Kidney (tissue), 14 donors: Measurements from ENCODE around the gene CAMTA1. TPM values are rescaled to one million over a fixed set of nuclear protein-coding genes. Genes with fewer than 3 reads are reported as not detected.

Source experiments
- DNase-seq, 5 donors: peaks; one replicate each; pipeline ENCODE4 v3.0.0-alpha.2; 2013 to 2020
- FAIRE-seq: peaks from 2 replicates; lab custom pipeline; 2012; peaks lifted over from hg19 to GRCh38; lab: Jason Lieb, UNC
- H3K27ac ChIP-seq, 2 donors: one replicate each; pipeline ENCODE4 v1.7.0; 2013; ENCODE audit warnings: low read depth in 2 of 2, low read length in 2 of 2, inconsistent platforms in 1 of 2
- H3K27me3 ChIP-seq: one replicate; pipeline ENCODE4 v1.7.1; 2013; ENCODE audit warnings: low read length, inconsistent platforms; ENCODE audit not compliant: control insufficient read depth, insufficient read depth
- H3K36me3 ChIP-seq, 3 donors: one replicate each; pipeline versions ENCODE4 v1.7.0 to v1.7.1; 2013; ENCODE audit warnings: low read length in 3 of 3, control low read depth in 1 of 3, inconsistent platforms in 1 of 3; ENCODE audit not compliant: insufficient read depth in 3 of 3, control insufficient read depth in 2 of 3
- H3K4me1 ChIP-seq, 3 donors: one replicate each; pipeline versions ENCODE4 v1.7.0 to v1.7.1; 2013; ENCODE audit warnings: low read length in 3 of 3, inconsistent platforms in 1 of 3, low read depth in 1 of 3; ENCODE audit not compliant: control insufficient read depth in 2 of 3, insufficient read depth in 2 of 3
- H3K4me3 ChIP-seq, 3 donors: one replicate each; pipeline versions ENCODE4 v1.7.0 to v1.8.1; 2013; ENCODE audit warnings: low read length in 3 of 3, control low read depth in 1 of 3, inconsistent platforms in 1 of 3
- H3K9ac ChIP-seq, 3 donors: one replicate each; pipeline versions ENCODE4 v1.7.0 to v1.7.1; 2013; ENCODE audit warnings: low read length in 3 of 3, control low read depth in 1 of 3, inconsistent platforms in 1 of 3
- H3K9me3 ChIP-seq, 3 donors: one replicate each; pipeline versions ENCODE4 v1.7.0 to v1.7.1; 2013; ENCODE audit warnings: low read length in 3 of 3, control low read depth in 1 of 3, inconsistent platforms in 1 of 3; ENCODE audit not compliant: control insufficient read depth in 2 of 3, insufficient read depth in 1 of 3
- intact Hi-C: fragments of 100-400 bp; cut with DNase I; formaldehyde crosslinking; loops from one replicate; pipeline ENCODE4 v1.11.1; 2022
- polyA plus RNA-seq: library from polyadenylated mRNA; stranded (reverse); fragments of 350-450 nt; fragmentation: Illumina TruSeq; extraction: RNeasy Lipid Tissue Mini Kit (QIAGEN cat#74804); gene quantifications from one replicate; pipeline ENCODE4 v1.2.3, GENCODE V29; 2014; ENCODE audit warnings: low read depth, low replicate concordance; ENCODE audit not compliant: insufficient read depth
- total RNA-seq: library from RNA; stranded (reverse); fragmentation: NEBNext Ultra II Directional; extraction: Animal tissue kit (Norgen Biotek cat#: 25700); gene quantifications from one replicate; pipeline ENCODE4 v1.2.1, GENCODE V29; 2021
- TF ChIP-seq, protein P1 (sequence below): IDR thresholded peaks from 3 replicates; pipeline ENCODE4 v1.5.1; 2012; ENCODE audit warnings: mild to moderate bottlenecking, moderate library complexity, borderline replicate concordance; ENCODE audit not compliant: insufficient read depth; ENCODE audit errors: extremely low read depth
- donor health status: control.
- donor health status: control.
- donor health status: control.
- donor health status: control.
- donor health status: control.
- donor health status: DM: yes; HTN: yes; CAD: no.
- donor health status: Normal renal cell carcinoma (clear cell type).

The CAMTA1 gene
- total and polyA plus RNA-seq, 2 donors from 2014 or later: 79.0 to 170 TPM

DNA sequence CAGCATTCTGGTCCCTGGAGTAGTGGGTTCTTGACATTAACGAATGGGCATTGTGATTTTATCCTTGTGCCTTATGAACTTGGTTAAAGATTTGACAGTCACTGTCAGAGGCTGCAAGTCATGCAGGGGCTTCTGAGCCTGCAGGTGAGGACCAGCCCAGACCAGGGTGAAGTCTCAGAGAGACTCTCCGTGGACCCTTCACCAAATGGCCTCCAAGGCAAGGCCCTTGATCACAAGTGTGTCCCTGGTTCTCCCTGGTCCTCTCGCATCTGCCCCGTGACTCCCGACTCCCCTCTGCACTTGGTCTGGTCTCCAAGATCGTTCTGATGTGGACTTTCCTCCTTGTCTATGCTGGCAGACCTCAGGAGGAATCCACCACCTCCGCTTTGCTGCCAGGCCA is 509.4 kb downstream of the CAMTA1 start:
- TF ChIP-seq, protein P1, sequence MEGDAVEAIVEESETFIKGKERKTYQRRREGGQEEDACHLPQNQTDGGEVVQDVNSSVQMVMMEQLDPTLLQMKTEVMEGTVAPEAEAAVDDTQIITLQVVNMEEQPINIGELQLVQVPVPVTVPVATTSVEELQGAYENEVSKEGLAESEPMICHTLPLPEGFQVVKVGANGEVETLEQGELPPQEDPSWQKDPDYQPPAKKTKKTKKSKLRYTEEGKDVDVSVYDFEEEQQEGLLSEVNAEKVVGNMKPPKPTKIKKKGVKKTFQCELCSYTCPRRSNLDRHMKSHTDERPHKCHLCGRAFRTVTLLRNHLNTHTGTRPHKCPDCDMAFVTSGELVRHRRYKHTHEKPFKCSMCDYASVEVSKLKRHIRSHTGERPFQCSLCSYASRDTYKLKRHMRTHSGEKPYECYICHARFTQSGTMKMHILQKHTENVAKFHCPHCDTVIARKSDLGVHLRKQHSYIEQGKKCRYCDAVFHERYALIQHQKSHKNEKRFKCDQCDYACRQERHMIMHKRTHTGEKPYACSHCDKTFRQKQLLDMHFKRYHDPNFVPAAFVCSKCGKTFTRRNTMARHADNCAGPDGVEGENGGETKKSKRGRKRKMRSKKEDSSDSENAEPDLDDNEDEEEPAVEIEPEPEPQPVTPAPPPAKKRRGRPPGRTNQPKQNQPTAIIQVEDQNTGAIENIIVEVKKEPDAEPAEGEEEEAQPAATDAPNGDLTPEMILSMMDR: no peak
- no peaks in the 10 kb centered on the region for H3K27me3 ChIP-seq
- intact Hi-C loops: no loop called here
- no peak overlapping the region for H3K27ac ChIP-seq
- H3K9ac ChIP-seq: no peak overlapping the region
- peaks cover 0 to 8% (median 0%) of the 10 kb centered on the region in 3 donors for H3K9me3 ChIP-seq
- FAIRE-seq (no peak), DNase-seq (no peak)
- peaks cover 0 to 2% (median 0%) of the 10 kb centered on the region in 3 donors for H3K4me1 ChIP-seq
- no peak overlapping the region for H3K4me3 ChIP-seq
- no peaks in the 10 kb centered on the region for H3K36me3 ChIP-seq

DNA sequence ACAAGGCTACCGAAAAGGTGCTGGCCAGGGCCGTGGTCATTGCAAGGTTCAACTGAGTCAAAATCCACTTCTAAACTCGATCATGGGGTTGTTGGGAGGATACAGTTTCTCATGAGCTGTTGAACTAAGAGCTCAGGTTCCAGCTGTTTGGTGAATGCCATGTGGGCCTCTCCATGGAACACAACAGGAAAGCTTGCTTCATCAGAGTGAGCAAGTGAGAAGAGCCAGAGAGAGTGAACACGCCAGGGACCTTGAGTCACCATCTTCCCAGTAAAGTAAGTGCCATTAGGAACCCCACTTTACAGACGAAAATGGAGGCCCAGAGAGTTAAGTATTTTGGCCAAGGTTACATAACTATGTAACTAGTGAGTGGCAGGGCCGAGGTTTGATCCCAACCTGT is 510.7 kb downstream of the CAMTA1 start:
- Histone ChIP-seq H3K4me3 (no peak overlapping the region), H3K36me3 (no peaks in the 10 kb centered on the region), H3K27me3 (no peaks in the 10 kb centered on the region), H3K9me3 (peaks cover 0 to 8% (median 0%) of the 10 kb centered on the region in 3 donors), H3K27ac (no peak overlapping the region), H3K4me1 (peaks cover 0 to 2% (median 0%) of the 10 kb centered on the region in 3 donors), H3K9ac (no peak overlapping the region)
- FAIRE-seq (no peak), DNase-seq (no peak)
- TF ChIP-seq, protein P1: no peak
- intact Hi-C loops: no loop called here

DNA sequence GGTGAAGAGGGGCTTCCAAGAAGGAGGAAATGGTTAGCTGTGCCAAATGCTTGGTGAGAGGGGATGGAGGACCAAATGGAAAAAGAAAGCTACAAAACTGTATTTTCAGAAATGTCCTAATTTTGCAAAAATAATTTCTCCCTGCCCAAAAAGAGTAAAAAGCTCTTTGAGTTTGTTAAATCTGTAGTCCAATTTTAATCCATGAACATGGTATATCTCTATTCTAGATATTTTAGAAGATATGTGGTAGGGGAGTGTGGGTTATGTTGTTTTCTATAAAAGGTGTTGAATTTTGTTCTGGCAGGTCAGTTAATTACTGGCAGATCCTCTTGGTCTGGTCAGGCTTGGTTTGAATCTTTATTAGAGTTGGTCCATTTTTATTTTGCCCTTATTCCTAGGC is 511.7 kb downstream of the CAMTA1 start:
- FAIRE-seq: no peak

More for the DNA sequence above, 511.7 kb downstream of the CAMTA1 start:
- no peaks in the 10 kb centered on the region for H3K27me3 ChIP-seq
- peaks cover 0 to 8% (median 0%) of the 10 kb centered on the region in 3 donors for H3K9me3 ChIP-seq
- no peaks in the 10 kb centered on the region for H3K36me3 ChIP-seq
- DNase-seq: no peak
- TF ChIP-seq, protein P1: no peak
- H3K9ac ChIP-seq: no peak overlapping the region
- no peak overlapping the region for H3K4me3 ChIP-seq
- intact Hi-C loops: no loop called here
- peaks cover 0 to 5% (median 0%) of the 10 kb centered on the region in 3 donors for H3K4me1 ChIP-seq
- H3K27ac ChIP-seq: no peak overlapping the region
